ENCODE results near the gene ARID5A. TPM values are rescaled to one million over a fixed set of nuclear protein-coding genes. Genes with fewer than 3 reads are reported as not detected.
A peak's percentile ranks its signal among the peaks of the same experiment; 100 is the strongest.

Gene ARID5A
- total RNA-seq, 1 donor: 7.8 TPM

GRCh38 chr2:96506907-96507240 lies 29.7 kb upstream of the ARID5A start:
- no peak overlapping the region for H3K4me3 ChIP-seq (ENCODE audit: low read depth, low read length)
- no peak for DNase-seq (ENCODE audit: low read depth)
- no peak for TF ChIP-seq CTCF (IDR thresholded peaks at IDR 0.05; ENCODE audit: insufficient read depth, low read length)

- DNase-seq (ENCODE audit: low read depth): peak; percentile 41
- peak overlapping the region; percentile 55 for H3K4me3 ChIP-seq (ENCODE audit: low read depth, low read length)
Observed at GRCh38 chr2:96507957-96508520, 28.5 kb upstream of the ARID5A start.

GRCh38 chr2:96508521-96509113 lies 27.9 kb upstream of the ARID5A start:
- no peak for TF ChIP-seq CTCF (IDR thresholded peaks at IDR 0.05; ENCODE audit: insufficient read depth, low read length)
- H3K4me3 ChIP-seq (ENCODE audit: low read depth, low read length): no peak overlapping the region
- no peak for DNase-seq (ENCODE audit: low read depth)

More at GRCh38 chr2:96507957-96508520, 28.5 kb upstream of the ARID5A start:
- peak; percentile 87 for TF ChIP-seq CTCF (IDR thresholded peaks at IDR 0.05; ENCODE audit: insufficient read depth, low read length)

- H3K4me3 ChIP-seq (ENCODE audit: low read depth, low read length): no peak overlapping the region
- DNase-seq (ENCODE audit: low read depth): peak; percentile 86
Observed at GRCh38 chr2:96509114-96509846, 27.3 kb upstream of the ARID5A start.

GRCh38 chr2:96509847-96510230 lies 26.7 kb upstream of the ARID5A start:
- no peak overlapping the region for H3K4me3 ChIP-seq (ENCODE audit: low read depth, low read length)
- no peak for DNase-seq (ENCODE audit: low read depth)
- TF ChIP-seq CTCF (IDR thresholded peaks at IDR 0.05; ENCODE audit: insufficient read depth, low read length): no peak

More at GRCh38 chr2:96509114-96509846, 27.3 kb upstream of the ARID5A start:
- peak; percentile 98 for TF ChIP-seq CTCF (IDR thresholded peaks at IDR 0.05; ENCODE audit: insufficient read depth, low read length)

GRCh38 chr2:96510931-96511595 lies 25.5 kb upstream of the ARID5A start:
- DNase-seq (ENCODE audit: low read depth): no peak
- no peak overlapping the region for H3K4me3 ChIP-seq (ENCODE audit: low read depth, low read length)
- TF ChIP-seq CTCF (IDR thresholded peaks at IDR 0.05; ENCODE audit: insufficient read depth, low read length): no peak

Measured in fibroblast of the aortic adventitia (primary cell).